GM10248 (cell line): ENCODE results near the gene FAT1.

Source experiments
- CTCF ChIA-PET: fragments of 300-600 bp; sonication (Branson Sonifier 250); formaldehyde crosslinking; extraction: SDS; loops from one replicate; lab custom pipeline; 2021; ENCODE audit warnings: antibody characterized with exemption; lab: Yijun Ruan, JAX
- POLR2A ChIA-PET: fragments of 350-650 bp; sonication (Branson Sonifier 250); formaldehyde crosslinking; extraction: SDS; loops from one replicate; lab custom pipeline; 2020; ENCODE audit warnings: antibody characterized with exemption; lab: Yijun Ruan, JAX
- DNase-seq: peaks from one replicate; pipeline ENCODE4 v3.0.0; 2012; ENCODE audit errors: extremely low spot score
- CTCF ChIP-seq: IDR thresholded peaks from 2 replicates; pipeline ENCODE4 v1.5.1; 2012; ENCODE audit warnings: mild to moderate bottlenecking, low read depth; ENCODE audit errors: extremely low read depth, missing control alignments, control extremely low read depth

FAT1 gene

GRCh38 chr4:186551849-186552248 lies 171.8 kb downstream of the FAT1 start:
- ChIA-PET CTCF (no interaction called here), POLR2A (no interaction called here)
- no peak for TF ChIP-seq CTCF
- DNase-seq, result no peak

- no peak for DNase-seq
- ChIA-PET POLR2A (no interaction called here), CTCF (no interaction called here)
- no peak for TF ChIP-seq CTCF
Observed at GRCh38 chr4:186545436-186545835, 178.2 kb downstream of the FAT1 start.

- TF ChIP-seq CTCF, result no peak
- no peak for DNase-seq
- CTCF ChIA-PET, result interaction anchor here (1.5 kb wide), 1 partner anchor 9 kb away, joined by 5 read pairs; no protein-coding TSS in a partner anchor
Observed at GRCh38 chr4:186543206-186543605, 180.4 kb downstream of the FAT1 start.

GRCh38 chr4:186541801-186542200 lies 181.9 kb downstream of the FAT1 start:
- DNase-seq, result no peak
- ChIA-PET CTCF (interaction anchor here (0.8 kb wide), 1 partner anchor 9 kb away, joined by 3 read pairs; no protein-coding TSS in a partner anchor), POLR2A (no interaction called here)
- TF ChIP-seq CTCF, result no peak

More at GRCh38 chr4:186543206-186543605, 180.4 kb downstream of the FAT1 start:
- POLR2A ChIA-PET, result no interaction called here

- CTCF ChIA-PET, result interaction anchor here (1.1 to 1.5 kb wide), 2 partner anchors 8 to 49 kb away, joined by 3 read pairs; no protein-coding TSS in a partner anchor
- DNase-seq, result no peak
- POLR2A ChIA-PET, result no interaction called here
- no peak for TF ChIP-seq CTCF
Observed at GRCh38 chr4:186537843-186538521, 185.7 kb downstream of the FAT1 start.
